SK-N-SH (cell line): Measurements from ENCODE around the gene PHF1. TPM values are rescaled to one million over a fixed set of nuclear protein-coding genes. Genes with fewer than 3 reads are reported as not detected.

Experiments used
- CTCF ChIA-PET: fragments of 300-600, 350-600 bp; formaldehyde crosslinking; extraction: SDS; loops from one replicate; lab custom pipeline; 2021; lab: Yijun Ruan, JAX
- POLR2A ChIA-PET: fragments of 350-600 bp; sonication (Branson Sonifier 250); formaldehyde crosslinking; extraction: SDS; loops from one replicate; lab custom pipeline; 2020; ENCODE audit warnings: antibody characterized with exemption, inconsistent platforms; lab: Yijun Ruan, JAX
- DNase-seq: peaks from one replicate; pipeline ENCODE4 v3.0.0; 2012
- H2AFZ ChIP-seq: fragments of 200-600 bp; sonication (generic); 2 replicates; pipeline ENCODE4 v1.8.1; 2016; ENCODE audit warnings: antibody characterized with exemption, mild to moderate bottlenecking, low read depth
- H3F3A ChIP-seq: fragments of 200-600 bp; sonication (generic); replicated peaks from 2 replicates; pipeline ENCODE3; 2016; ENCODE audit warnings: antibody characterized with exemption, mild to moderate bottlenecking; ENCODE audit not compliant: insufficient read depth
- H3K27ac ChIP-seq, 2 experiments: fragments of 200-500 bp in 1 of 2; fragments of 200-600 bp in 1 of 2; sonication (Bioruptor generic) in 1 of 2; sonication (generic), shearing (Covaris generic) in 1 of 2; 2 replicates each; pipeline versions ENCODE4 v1.5.1 to v1.6.1; 2014 to 2016; ENCODE audit warnings: low read depth in 2 of 2, inconsistent platforms in 1 of 2, low read length in 1 of 2, mild to moderate bottlenecking in 1 of 2, mixed read lengths in 1 of 2
- H3K27me3 ChIP-seq: fragments of 200-600 bp; sonication (generic), shearing (Covaris generic); 2 replicates; pipeline ENCODE4 v1.6.1; 2016; ENCODE audit warnings: mixed run types; ENCODE audit not compliant: insufficient read depth
- H3K36me3 ChIP-seq, 2 experiments: fragments of 200-500 bp in 1 of 2; fragments of 200-600 bp in 1 of 2; sonication (Bioruptor generic) in 1 of 2; sonication (generic) in 1 of 2; replicated peaks in 1 of 2; 2 replicates each; pipeline versions ENCODE3 to v1.5.1; 2014 to 2016; ENCODE audit warnings: low read length in 1 of 2, mild to moderate bottlenecking in 1 of 2; ENCODE audit not compliant: insufficient read depth in 2 of 2, control insufficient read depth in 1 of 2
- H3K4me1 ChIP-seq, 2 experiments: fragments of 200-500 bp in 1 of 2; fragments of 200-600 bp in 1 of 2; sonication (Bioruptor generic) in 1 of 2; sonication (generic), shearing (Covaris generic) in 1 of 2; 2 replicates each; pipeline versions ENCODE4 v1.5.1 to v1.6.1; 2014 to 2016; ENCODE audit warnings: low read depth in 1 of 2, low read length in 1 of 2, mixed run types in 1 of 2; ENCODE audit not compliant: insufficient read depth in 2 of 2, control insufficient read depth in 1 of 2
- H3K4me2 ChIP-seq: fragments of 200-600 bp; sonication (generic), shearing (Covaris generic); 2 replicates; pipeline ENCODE4 v1.6.1; 2017; ENCODE audit warnings: mixed run types
- H3K4me3 ChIP-seq, 2 experiments: fragments of 200-500 bp in 1 of 2; fragments of 200-600 bp in 1 of 2; sonication (Bioruptor generic) in 1 of 2; sonication (generic), shearing (Covaris generic) in 1 of 2; 2 replicates each; pipeline versions ENCODE4 v1.5.1 to v1.8.1; 2014 to 2016; ENCODE audit warnings: low read depth in 2 of 2, inconsistent platforms in 1 of 2, low read length in 1 of 2, mild to moderate bottlenecking in 1 of 2, mixed read lengths in 1 of 2, moderate library complexity in 1 of 2
- H3K79me2 ChIP-seq: fragments of 200-600 bp; sonication (generic); 2 replicates; pipeline ENCODE4 v1.8.1; 2017; ENCODE audit warnings: mild to moderate bottlenecking; ENCODE audit not compliant: insufficient read depth
- H3K9ac ChIP-seq: fragments of 200-600 bp; sonication (generic); 2 replicates; pipeline ENCODE4 v1.6.1; 2017; ENCODE audit warnings: mixed run types
- H3K9me2 ChIP-seq: fragments of 200-600 bp; sonication (generic); 2 replicates; pipeline ENCODE4 v1.6.1; 2017; ENCODE audit warnings: mixed run types
- H3K9me3 ChIP-seq: fragments of 200-600 bp; sonication (generic); 2 replicates; pipeline ENCODE4 v1.6.1; 2017; ENCODE audit warnings: mixed run types, mild to moderate bottlenecking, moderate library complexity
- H4K20me1 ChIP-seq: fragments of 200-600 bp; sonication (generic); 2 replicates; pipeline ENCODE4 v1.6.1; 2017; ENCODE audit warnings: mild to moderate bottlenecking, mixed run types; ENCODE audit not compliant: insufficient read depth
- EZH2phosphoT487 ChIP-seq: fragments of 200-600 bp; sonication (generic); IDR thresholded peaks from 2 replicates; pipeline ENCODE4 v1.6.1; 2017; ENCODE audit warnings: low read depth, mixed run types, mild to moderate bottlenecking, antibody characterized with exemption, moderate library complexity, borderline replicate concordance
- MXI1 ChIP-seq: IDR thresholded peaks from 2 replicates; pipeline ENCODE4 v1.6.1; 2012; ENCODE audit warnings: mild to moderate bottlenecking, low read depth, low read length, improper control_type of control experiment
- NRF1 ChIP-seq: IDR thresholded peaks from 2 replicates; pipeline ENCODE4 v1.6.1; 2012; ENCODE audit warnings: low read depth, mild to moderate bottlenecking, low read length
- POLR2AphosphoS5 ChIP-seq: IDR thresholded peaks from 2 replicates; pipeline ENCODE4 v1.6.1; 2012; ENCODE audit warnings: low read depth, low read length
- RAD21 ChIP-seq: IDR thresholded peaks from 2 replicates; pipeline ENCODE4 v1.6.1; 2012; ENCODE audit warnings: mild to moderate bottlenecking, low read length
- RCOR1 ChIP-seq: fragments of 150-350 bp; IDR thresholded peaks from 2 replicates; pipeline ENCODE4 v1.6.1; 2017; ENCODE audit warnings: antibody characterized with exemption, low read length
- SIN3A ChIP-seq: IDR thresholded peaks from 2 replicates; pipeline ENCODE4 v1.6.1; 2012; ENCODE audit warnings: low read depth, mild to moderate bottlenecking, low read length, moderate library complexity, borderline replicate concordance
- WGBS: methylation state at CpG from one replicate; pipeline ENCODE4 v1.1.6; 2017; ENCODE audit warnings: low lambda C conversion rate; 5-methylcytosine and 5-hydroxymethylcytosine counted together
- polyA plus RNA-seq, 3 experiments: library from polyadenylated mRNA; depleted of rRNA; stranded (reverse); fragments of >200 nt; gene quantifications; 2 replicates each; pipeline ENCODE4 v1.2.3, GENCODE V29; 2012
- TF ChIP-seq, protein P1 (sequence below): IDR thresholded peaks from 2 replicates; pipeline ENCODE4 v1.4.0; 2012; ENCODE audit warnings: low read depth
- TF ChIP-seq, protein P2 (sequence below): fragments of 150-350 bp; IDR thresholded peaks from 2 replicates; pipeline ENCODE4 v1.6.1; 2017; ENCODE audit warnings: antibody characterized with exemption, low read length, low read depth, borderline replicate concordance
- TF ChIP-seq, protein P3 (sequence below): fragments of 200-600 bp; sonication (generic); IDR thresholded peaks from 2 replicates; pipeline ENCODE4 v1.6.1; 2017; ENCODE audit warnings: antibody characterized with exemption, mild to moderate bottlenecking, moderate library complexity

Gene PHF1
- polyA plus RNA-seq, 1 of the 3 experiments (the other 2 are of a cell fraction) = 48.7 TPM

DNA sequence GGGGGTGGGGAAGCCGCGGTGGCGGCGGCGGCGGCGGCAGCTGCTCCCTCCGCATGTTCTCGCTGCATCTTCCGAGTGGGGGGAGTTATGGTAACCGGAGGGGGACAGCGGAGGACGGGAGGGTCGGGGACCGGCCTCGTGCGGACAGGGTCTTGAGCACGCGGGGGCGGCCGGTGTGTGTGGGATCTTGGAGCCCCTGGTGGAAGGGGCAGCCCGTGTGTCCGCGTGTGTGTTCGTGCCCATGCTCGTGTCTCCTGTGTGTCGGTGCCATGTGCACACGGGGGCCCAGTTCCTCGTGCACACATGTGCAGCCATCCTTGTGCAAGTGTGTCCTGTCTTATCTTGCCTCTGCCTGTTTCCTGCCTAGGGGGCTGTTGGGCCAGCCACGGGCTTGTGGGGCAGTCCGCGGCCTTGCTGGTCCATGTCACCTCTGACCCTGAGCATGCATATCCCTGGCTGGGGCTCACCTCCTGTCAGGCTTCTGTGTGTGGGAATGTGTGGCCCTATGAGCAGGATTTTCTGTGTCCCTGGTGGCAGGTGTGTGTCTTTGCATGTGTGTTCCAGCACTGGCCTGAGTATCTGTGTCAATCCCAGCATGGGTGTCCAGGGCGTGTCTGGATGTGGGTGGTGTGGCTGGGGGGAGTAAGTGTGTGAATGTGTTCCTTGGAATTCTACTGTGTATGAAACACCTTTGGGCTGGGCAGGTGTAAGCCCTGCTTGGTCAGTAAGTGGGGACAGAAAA is 17.6 kb downstream of the PHF1 start:
- Histone ChIP-seq H3K27me3 (no peaks in the 10 kb centered on the region), H3K4me1 (peaks cover 25 to 53% of the 10 kb centered on the region in 2 experiments)
- CTCF ChIA-PET = interaction anchor here (0.7 to 1.6 kb wide), 5 partner anchors 9 to 54 kb away, joined by 3 to 12 read pairs (median 4); partner anchors contain the start of genes CUTA and SYNGAP1
- 46% methylated on average over 2 of the region's 33 CpGs for WGBS
- peak; percentile 85 for TF ChIP-seq MXI1
- TF ChIP-seq, protein P1, sequence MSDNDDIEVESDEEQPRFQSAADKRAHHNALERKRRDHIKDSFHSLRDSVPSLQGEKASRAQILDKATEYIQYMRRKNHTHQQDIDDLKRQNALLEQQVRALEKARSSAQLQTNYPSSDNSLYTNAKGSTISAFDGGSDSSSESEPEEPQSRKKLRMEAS = peak; percentile 37; the same call in 1 of the 2 replicates
- TF ChIP-seq, protein P2, sequence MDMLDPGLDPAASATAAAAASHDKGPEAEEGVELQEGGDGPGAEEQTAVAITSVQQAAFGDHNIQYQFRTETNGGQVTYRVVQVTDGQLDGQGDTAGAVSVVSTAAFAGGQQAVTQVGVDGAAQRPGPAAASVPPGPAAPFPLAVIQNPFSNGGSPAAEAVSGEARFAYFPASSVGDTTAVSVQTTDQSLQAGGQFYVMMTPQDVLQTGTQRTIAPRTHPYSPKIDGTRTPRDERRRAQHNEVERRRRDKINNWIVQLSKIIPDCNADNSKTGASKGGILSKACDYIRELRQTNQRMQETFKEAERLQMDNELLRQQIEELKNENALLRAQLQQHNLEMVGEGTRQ = no peak
- TF ChIP-seq, protein P3, sequence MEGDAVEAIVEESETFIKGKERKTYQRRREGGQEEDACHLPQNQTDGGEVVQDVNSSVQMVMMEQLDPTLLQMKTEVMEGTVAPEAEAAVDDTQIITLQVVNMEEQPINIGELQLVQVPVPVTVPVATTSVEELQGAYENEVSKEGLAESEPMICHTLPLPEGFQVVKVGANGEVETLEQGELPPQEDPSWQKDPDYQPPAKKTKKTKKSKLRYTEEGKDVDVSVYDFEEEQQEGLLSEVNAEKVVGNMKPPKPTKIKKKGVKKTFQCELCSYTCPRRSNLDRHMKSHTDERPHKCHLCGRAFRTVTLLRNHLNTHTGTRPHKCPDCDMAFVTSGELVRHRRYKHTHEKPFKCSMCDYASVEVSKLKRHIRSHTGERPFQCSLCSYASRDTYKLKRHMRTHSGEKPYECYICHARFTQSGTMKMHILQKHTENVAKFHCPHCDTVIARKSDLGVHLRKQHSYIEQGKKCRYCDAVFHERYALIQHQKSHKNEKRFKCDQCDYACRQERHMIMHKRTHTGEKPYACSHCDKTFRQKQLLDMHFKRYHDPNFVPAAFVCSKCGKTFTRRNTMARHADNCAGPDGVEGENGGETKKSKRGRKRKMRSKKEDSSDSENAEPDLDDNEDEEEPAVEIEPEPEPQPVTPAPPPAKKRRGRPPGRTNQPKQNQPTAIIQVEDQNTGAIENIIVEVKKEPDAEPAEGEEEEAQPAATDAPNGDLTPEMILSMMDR = peak; percentile 47
- 0 out of 2 replicates have a peak, but pooled peaks have one; percentile 10 for TF ChIP-seq RAD21
- no peak for TF ChIP-seq POLR2AphosphoS5
- no peak for TF ChIP-seq NRF1
- TF ChIP-seq SIN3A = 0 out of 2 replicates have a peak, but pooled peaks have one; percentile 22
- no peak for TF ChIP-seq EZH2phosphoT487
- no peak for TF ChIP-seq RCOR1
- TF ChIP-seq, all 33 proteins: peak for 5
- Histone ChIP-seq H4K20me1 (no peaks in the 10 kb centered on the region; the same call in 1 of the 2 replicates), H3K9me2 (no peaks in the 10 kb centered on the region), H3K36me3 (no peaks in the 10 kb centered on the region), H3K4me3 (peak overlapping the region; percentile 66 to 73), H3K27ac (peak overlapping the region; percentile 26 to 58; a peak in 3 of 4 replicates), H3K79me2 (peaks cover 33% of the 10 kb centered on the region), H3K4me2 (peak overlapping the region; percentile 84), H3F3A (peaks cover 23% of the 10 kb centered on the region), H3K9ac (no peak overlapping the region), H2AFZ (no peak overlapping the region), H3K9me3 (no peaks in the 10 kb centered on the region)
- DNase-seq = peak; percentile 71
- POLR2A ChIA-PET = no interaction called here
